ENCODE measurements around the gene AMFR.

DNA sequence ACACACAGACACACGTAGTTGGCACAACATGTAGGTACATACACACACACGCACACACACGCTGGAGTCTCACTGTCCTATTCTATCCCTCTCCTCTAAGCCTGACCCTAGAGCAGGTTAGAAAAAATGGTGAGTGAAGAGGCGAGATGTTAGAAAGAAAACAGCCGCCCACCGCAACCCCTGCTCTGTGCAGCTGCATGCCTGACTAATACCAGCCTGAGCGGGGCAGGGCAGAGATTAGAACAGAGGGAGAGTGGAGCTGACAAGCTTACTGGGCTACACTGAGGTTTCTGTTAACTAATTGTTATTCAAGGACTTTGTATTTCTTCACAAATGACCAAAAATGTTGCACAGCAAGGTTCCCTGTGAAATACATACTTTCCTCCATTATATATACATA lies 59.8 kb downstream of the AMFR start:
- no peak for TF ChIP-seq CTCF (IDR thresholded peaks at IDR 0.05)
- no peak for TF ChIP-seq ZFX (IDR thresholded peaks at IDR 0.05; ENCODE audit: borderline replicate concordance)

All from 22Rv1 (cell line).